SK-N-SH treated with all-trans-retinoic acid at 6 μM for 48 hours (cell line): ENCODE results near the gene UIMC1.

Source experiments
- ARNTL ChIP-seq: fragments of 450-650 bp; formaldehyde crosslinking; IDR thresholded peaks from 2 replicates; pipeline ENCODE4 v1.5.0; 2020; ENCODE audit warnings: low read depth, mild to moderate bottlenecking, moderate library complexity, borderline replicate concordance
- GLIS3 ChIP-seq: fragments of 250-450 bp; sonication (Bioruptor Pico); IDR thresholded peaks from 2 replicates; pipeline ENCODE4 v1.5.0; 2020; ENCODE audit warnings: mild to moderate bottlenecking, moderate library complexity
- ISL1 ChIP-seq: fragments of 250-450 bp; sonication (Bioruptor Pico); IDR thresholded peaks from 2 replicates; pipeline ENCODE4 v2.1.2; 2022; ENCODE audit warnings: mild to moderate bottlenecking, moderate library complexity
- RARB ChIP-seq: fragments of 250-450 bp; sonication (Bioruptor Pico); IDR thresholded peaks from 2 replicates; pipeline ENCODE4 v1.8.0; 2021; ENCODE audit warnings: mild to moderate bottlenecking, moderate library complexity
- TCF4 ChIP-seq: fragments of 250-450 bp; sonication (Bioruptor Pico); IDR thresholded peaks from 2 replicates; pipeline ENCODE4 v1.8.0; 2021; ENCODE audit warnings: mild to moderate bottlenecking, moderate library complexity, borderline replicate concordance
- ZFP30 ChIP-seq: fragments of 450-650 bp; formaldehyde crosslinking; IDR thresholded peaks from 2 replicates; pipeline ENCODE4 v1.5.0; 2022; ENCODE audit warnings: mild to moderate bottlenecking, moderate library complexity
- ZNF70 ChIP-seq: fragments of 450-650 bp; formaldehyde crosslinking; IDR thresholded peaks from 2 replicates; pipeline ENCODE4 v1.5.0; 2020; ENCODE audit warnings: mild to moderate bottlenecking, moderate library complexity
- ZNF8 ChIP-seq: fragments of 450-650 bp; formaldehyde crosslinking; IDR thresholded peaks from 2 replicates; pipeline ENCODE4 v1.5.0; 2020; ENCODE audit warnings: mild to moderate bottlenecking, moderate library complexity
- TF ChIP-seq, protein P1 (sequence below): fragments of 250-450 bp; sonication (Bioruptor Pico); IDR thresholded peaks from 2 replicates; pipeline ENCODE4 v1.5.0; 2020; ENCODE audit warnings: mild to moderate bottlenecking, moderate library complexity
- TF ChIP-seq, protein P2 (sequence below): fragments of 250-450 bp; sonication (Bioruptor Pico); IDR thresholded peaks from 2 replicates; pipeline ENCODE4 v1.8.0; 2020; ENCODE audit warnings: mild to moderate bottlenecking, moderate library complexity, borderline replicate concordance

DNA sequence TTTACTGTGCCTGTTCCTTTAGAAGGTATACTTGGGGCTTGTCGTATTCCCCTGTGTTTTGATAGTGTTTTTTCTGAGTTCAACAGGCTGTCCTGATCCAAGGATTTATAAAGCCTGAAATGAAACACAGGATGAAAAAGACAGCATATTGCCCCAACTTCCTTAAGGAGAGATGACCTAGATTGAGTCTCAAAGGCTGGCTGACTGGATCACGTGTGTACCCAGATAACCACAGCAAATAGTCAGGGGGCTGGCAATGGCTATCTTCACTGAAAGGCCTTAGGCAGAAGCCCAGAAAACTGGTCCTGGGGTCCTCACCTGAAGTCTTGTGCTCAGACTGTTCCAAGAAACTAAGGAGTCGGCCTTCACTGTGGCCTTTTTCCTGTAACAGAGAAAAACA lies 99.8 kb downstream of the UIMC1 start:
- TF ChIP-seq TCF4 (CRISPR knock-in tag) (no peak), ZNF70 (CRISPR knock-in tag) (no peak), GLIS3 (CRISPR knock-in tag) (no peak), RARB (no peak), ZFP30 (CRISPR knock-in tag) (no peak), ARNTL (CRISPR knock-in tag) (no peak), ZNF8 (CRISPR knock-in tag) (no peak), ISL1 (CRISPR knock-in tag) (no peak)
- TF ChIP-seq, protein P1, sequence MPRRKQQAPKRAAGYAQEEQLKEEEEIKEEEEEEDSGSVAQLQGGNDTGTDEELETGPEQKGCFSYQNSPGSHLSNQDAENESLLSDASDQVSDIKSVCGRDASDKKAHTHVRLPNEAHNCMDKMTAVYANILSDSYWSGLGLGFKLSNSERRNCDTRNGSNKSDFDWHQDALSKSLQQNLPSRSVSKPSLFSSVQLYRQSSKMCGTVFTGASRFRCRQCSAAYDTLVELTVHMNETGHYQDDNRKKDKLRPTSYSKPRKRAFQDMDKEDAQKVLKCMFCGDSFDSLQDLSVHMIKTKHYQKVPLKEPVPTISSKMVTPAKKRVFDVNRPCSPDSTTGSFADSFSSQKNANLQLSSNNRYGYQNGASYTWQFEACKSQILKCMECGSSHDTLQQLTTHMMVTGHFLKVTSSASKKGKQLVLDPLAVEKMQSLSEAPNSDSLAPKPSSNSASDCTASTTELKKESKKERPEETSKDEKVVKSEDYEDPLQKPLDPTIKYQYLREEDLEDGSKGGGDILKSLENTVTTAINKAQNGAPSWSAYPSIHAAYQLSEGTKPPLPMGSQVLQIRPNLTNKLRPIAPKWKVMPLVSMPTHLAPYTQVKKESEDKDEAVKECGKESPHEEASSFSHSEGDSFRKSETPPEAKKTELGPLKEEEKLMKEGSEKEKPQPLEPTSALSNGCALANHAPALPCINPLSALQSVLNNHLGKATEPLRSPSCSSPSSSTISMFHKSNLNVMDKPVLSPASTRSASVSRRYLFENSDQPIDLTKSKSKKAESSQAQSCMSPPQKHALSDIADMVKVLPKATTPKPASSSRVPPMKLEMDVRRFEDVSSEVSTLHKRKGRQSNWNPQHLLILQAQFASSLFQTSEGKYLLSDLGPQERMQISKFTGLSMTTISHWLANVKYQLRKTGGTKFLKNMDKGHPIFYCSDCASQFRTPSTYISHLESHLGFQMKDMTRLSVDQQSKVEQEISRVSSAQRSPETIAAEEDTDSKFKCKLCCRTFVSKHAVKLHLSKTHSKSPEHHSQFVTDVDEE (CRISPR knock-in tag): no peak
- TF ChIP-seq, protein P2, sequence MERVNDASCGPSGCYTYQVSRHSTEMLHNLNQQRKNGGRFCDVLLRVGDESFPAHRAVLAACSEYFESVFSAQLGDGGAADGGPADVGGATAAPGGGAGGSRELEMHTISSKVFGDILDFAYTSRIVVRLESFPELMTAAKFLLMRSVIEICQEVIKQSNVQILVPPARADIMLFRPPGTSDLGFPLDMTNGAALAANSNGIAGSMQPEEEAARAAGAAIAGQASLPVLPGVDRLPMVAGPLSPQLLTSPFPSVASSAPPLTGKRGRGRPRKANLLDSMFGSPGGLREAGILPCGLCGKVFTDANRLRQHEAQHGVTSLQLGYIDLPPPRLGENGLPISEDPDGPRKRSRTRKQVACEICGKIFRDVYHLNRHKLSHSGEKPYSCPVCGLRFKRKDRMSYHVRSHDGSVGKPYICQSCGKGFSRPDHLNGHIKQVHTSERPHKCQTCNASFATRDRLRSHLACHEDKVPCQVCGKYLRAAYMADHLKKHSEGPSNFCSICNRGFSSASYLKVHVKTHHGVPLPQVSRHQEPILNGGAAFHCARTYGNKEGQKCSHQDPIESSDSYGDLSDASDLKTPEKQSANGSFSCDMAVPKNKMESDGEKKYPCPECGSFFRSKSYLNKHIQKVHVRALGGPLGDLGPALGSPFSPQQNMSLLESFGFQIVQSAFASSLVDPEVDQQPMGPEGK (CRISPR knock-in tag): no peak
